Dedifferentiated amniotic fluid mesenchymal stem cell (primary cell): ENCODE measurements around the gene BLTP3A.
A peak's percentile ranks its signal among the peaks of the same experiment; 100 is the strongest.
"Not testable (repeated sequence)": the region's sequence is repeated elsewhere in the genome, so short reads cannot be mapped to it uniquely, and the experiment has no call there.

Experiments
- DNase-seq: peaks from one replicate; pipeline ENCODE4 v3.0.0-alpha.2; 2016; ENCODE audit errors: extremely low spot score

The BLTP3A gene

GRCh38 chr6:34791701-34792604 is at the start of gene BLTP3A:
Gene BLTP3A, plus strand, starts transcription at chr6:34792083. Its CDS starts 168 bp downstream, at chr6:34792251.
- DNase-seq: peak; percentile 36

GRCh38 chr6:34742094-34742493 is 49.8 kb upstream of the BLTP3A start:
- no peak for DNase-seq

GRCh38 chr6:34743625-34744293 is 48.1 kb upstream of the BLTP3A start:
- no peak for DNase-seq

- not testable (repeated sequence) for DNase-seq
Observed at GRCh38 chr6:34744294-34744647, 47.6 kb upstream of the BLTP3A start.

GRCh38 chr6:34745277-34746103 is 46.4 kb upstream of the BLTP3A start:
- no peak for DNase-seq

- no peak for DNase-seq
Observed at GRCh38 chr6:34746104-34746846, 45.6 kb upstream of the BLTP3A start.

GRCh38 chr6:34748757-34749156 is 43.1 kb upstream of the BLTP3A start:
- DNase-seq: no peak

GRCh38 chr6:34756513-34756856 is 35.4 kb upstream of the BLTP3A start:
- DNase-seq: not testable (repeated sequence)

GRCh38 chr6:34757687-34758274 is 34.1 kb upstream of the BLTP3A start:
- DNase-seq: no peak

GRCh38 chr6:34760108-34760507 is 31.8 kb upstream of the BLTP3A start:
- DNase-seq: no peak

GRCh38 chr6:34761681-34762080 is 30.2 kb upstream of the BLTP3A start:
- DNase-seq: not testable (repeated sequence)

GRCh38 chr6:34768148-34768547 is 23.7 kb upstream of the BLTP3A start:
- no peak for DNase-seq

GRCh38 chr6:34771727-34772126 is 20.2 kb upstream of the BLTP3A start:
- peak; percentile 55 for DNase-seq

GRCh38 chr6:34772940-34773339 is 18.9 kb upstream of the BLTP3A start:
- DNase-seq: no peak

- DNase-seq: no peak
Observed at GRCh38 chr6:34773916-34774315, 18.0 kb upstream of the BLTP3A start.

GRCh38 chr6:34774967-34775366 is 16.9 kb upstream of the BLTP3A start:
- DNase-seq: no peak

GRCh38 chr6:34785375-34785774 is 6.5 kb upstream of the BLTP3A start:
- not testable (repeated sequence) for DNase-seq

GRCh38 chr6:34787152-34787551 is 4.7 kb upstream of the BLTP3A start:
- DNase-seq: not testable (repeated sequence)

GRCh38 chr6:34788111-34788510 is 3.8 kb upstream of the BLTP3A start:
- DNase-seq: no peak

GRCh38 chr6:34791164-34791700 is 651 bp upstream of the BLTP3A start:
- no peak for DNase-seq
